ENCODE results near the gene DUSP6. TPM values are rescaled to one million over a fixed set of nuclear protein-coding genes. Genes with fewer than 3 reads are reported as not detected.

The DUSP6 gene
- total and polyA plus RNA-seq, 2 of the 13 experiments (the other 11 are each of a cell fraction or from before 2014, with no cell fraction given), result 40.9 to 161 TPM

DNA sequence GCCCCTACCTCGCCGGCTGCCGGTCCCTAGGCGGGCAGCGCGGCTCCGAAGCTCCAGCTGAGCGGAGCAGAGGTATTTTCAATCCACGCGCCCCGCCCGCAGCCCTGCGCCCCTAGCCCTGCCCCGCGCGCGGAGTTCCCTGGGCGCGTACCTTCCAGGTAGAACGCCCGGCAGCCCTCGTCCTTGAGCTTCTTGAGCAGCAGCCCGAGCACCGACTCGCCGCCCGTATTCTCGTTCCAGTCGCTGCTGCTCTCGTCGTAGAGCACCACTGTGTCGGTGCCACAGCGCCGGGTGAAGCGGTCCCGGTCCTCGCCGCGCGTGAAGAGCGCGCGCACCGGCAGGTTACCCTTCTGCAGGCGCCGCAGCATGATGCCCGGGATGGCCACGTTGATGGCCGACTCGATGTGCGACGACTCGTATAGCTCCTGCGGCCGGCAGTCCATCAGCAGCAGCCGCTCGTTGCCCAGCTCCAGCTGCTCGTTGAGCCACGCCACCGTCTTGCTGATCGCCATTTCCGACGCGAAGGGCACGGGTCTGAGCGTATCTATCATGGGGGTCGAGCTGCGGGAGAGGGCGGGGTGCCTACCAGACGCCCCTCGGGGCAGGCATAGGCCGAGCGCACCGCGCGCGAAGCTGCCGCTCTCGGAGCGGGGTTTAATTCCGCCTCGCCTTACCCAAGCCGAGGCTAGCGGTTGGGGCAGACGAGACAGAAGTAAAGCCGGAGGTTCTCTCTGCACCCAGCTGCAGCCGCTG lies 636 bp downstream of the DUSP6 start (continued):
- TF ChIP-seq, protein P1, sequence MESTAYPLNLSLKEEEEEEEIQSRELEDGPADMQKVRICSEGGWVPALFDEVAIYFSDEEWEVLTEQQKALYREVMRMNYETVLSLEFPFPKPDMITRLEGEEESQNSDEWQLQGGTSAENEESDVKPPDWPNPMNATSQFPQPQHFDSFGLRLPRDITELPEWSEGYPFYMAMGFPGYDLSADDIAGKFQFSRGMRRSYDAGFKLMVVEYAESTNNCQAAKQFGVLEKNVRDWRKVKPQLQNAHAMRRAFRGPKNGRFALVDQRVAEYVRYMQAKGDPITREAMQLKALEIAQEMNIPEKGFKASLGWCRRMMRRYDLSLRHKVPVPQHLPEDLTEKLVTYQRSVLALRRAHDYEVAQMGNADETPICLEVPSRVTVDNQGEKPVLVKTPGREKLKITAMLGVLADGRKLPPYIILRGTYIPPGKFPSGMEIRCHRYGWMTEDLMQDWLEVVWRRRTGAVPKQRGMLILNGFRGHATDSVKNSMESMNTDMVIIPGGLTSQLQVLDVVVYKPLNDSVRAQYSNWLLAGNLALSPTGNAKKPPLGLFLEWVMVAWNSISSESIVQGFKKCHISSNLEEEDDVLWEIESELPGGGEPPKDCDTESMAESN (CRISPR knock-in tag; conservative IDR thresholded peaks at IDR 0.05), result peak; percentile 73
- TF ChIP-seq, protein P2, sequence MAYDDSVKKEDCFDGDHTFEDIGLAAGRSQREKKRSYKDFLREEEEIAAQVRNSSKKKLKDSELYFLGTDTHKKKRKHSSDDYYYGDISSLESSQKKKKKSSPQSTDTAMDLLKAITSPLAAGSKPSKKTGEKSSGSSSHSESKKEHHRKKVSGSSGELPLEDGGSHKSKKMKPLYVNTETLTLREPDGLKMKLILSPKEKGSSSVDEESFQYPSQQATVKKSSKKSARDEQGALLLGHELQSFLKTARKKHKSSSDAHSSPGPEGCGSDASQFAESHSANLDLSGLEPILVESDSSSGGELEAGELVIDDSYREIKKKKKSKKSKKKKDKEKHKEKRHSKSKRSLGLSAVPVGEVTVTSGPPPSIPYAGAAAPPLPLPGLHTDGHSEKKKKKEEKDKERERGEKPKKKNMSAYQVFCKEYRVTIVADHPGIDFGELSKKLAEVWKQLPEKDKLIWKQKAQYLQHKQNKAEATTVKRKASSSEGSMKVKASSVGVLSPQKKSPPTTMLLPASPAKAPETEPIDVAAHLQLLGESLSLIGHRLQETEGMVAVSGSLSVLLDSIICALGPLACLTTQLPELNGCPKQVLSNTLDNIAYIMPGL (CRISPR knock-in tag; IDR thresholded peaks at IDR 0.05; ENCODE audit: borderline replicate concordance in 1 of 2, low read depth in 1 of 2), result peak in 1 of 2 experiments; percentile 8
- 0 out of 2 replicates have a peak, but pooled peaks have one; percentile 35 for TF ChIP-seq NCOA5 (CRISPR knock-in tag; IDR thresholded peaks at IDR 0.05)
- peak; percentile 70; the same call in 1 of the 2 replicates for TF ChIP-seq ZNF451 (CRISPR knock-in tag; IDR thresholded peaks at IDR 0.05)
- TF ChIP-seq ZNF253 (CRISPR knock-in tag; IDR thresholded peaks at IDR 0.05; ENCODE audit: borderline replicate concordance), result no peak
- TF ChIP-seq ZNF563 (CRISPR knock-in tag; IDR thresholded peaks at IDR 0.05), result 0 out of 2 replicates have a peak, but pooled peaks have one; percentile 47
- TF ChIP-seq, protein P3, sequence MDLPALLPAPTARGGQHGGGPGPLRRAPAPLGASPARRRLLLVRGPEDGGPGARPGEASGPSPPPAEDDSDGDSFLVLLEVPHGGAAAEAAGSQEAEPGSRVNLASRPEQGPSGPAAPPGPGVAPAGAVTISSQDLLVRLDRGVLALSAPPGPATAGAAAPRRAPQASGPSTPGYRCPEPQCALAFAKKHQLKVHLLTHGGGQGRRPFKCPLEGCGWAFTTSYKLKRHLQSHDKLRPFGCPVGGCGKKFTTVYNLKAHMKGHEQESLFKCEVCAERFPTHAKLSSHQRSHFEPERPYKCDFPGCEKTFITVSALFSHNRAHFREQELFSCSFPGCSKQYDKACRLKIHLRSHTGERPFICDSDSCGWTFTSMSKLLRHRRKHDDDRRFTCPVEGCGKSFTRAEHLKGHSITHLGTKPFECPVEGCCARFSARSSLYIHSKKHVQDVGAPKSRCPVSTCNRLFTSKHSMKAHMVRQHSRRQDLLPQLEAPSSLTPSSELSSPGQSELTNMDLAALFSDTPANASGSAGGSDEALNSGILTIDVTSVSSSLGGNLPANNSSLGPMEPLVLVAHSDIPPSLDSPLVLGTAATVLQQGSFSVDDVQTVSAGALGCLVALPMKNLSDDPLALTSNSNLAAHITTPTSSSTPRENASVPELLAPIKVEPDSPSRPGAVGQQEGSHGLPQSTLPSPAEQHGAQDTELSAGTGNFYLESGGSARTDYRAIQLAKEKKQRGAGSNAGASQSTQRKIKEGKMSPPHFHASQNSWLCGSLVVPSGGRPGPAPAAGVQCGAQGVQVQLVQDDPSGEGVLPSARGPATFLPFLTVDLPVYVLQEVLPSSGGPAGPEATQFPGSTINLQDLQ (CRISPR knock-in tag; IDR thresholded peaks at IDR 0.05), result no peak; the same call in 1 of the 2 replicates
- TF ChIP-seq, protein P4, sequence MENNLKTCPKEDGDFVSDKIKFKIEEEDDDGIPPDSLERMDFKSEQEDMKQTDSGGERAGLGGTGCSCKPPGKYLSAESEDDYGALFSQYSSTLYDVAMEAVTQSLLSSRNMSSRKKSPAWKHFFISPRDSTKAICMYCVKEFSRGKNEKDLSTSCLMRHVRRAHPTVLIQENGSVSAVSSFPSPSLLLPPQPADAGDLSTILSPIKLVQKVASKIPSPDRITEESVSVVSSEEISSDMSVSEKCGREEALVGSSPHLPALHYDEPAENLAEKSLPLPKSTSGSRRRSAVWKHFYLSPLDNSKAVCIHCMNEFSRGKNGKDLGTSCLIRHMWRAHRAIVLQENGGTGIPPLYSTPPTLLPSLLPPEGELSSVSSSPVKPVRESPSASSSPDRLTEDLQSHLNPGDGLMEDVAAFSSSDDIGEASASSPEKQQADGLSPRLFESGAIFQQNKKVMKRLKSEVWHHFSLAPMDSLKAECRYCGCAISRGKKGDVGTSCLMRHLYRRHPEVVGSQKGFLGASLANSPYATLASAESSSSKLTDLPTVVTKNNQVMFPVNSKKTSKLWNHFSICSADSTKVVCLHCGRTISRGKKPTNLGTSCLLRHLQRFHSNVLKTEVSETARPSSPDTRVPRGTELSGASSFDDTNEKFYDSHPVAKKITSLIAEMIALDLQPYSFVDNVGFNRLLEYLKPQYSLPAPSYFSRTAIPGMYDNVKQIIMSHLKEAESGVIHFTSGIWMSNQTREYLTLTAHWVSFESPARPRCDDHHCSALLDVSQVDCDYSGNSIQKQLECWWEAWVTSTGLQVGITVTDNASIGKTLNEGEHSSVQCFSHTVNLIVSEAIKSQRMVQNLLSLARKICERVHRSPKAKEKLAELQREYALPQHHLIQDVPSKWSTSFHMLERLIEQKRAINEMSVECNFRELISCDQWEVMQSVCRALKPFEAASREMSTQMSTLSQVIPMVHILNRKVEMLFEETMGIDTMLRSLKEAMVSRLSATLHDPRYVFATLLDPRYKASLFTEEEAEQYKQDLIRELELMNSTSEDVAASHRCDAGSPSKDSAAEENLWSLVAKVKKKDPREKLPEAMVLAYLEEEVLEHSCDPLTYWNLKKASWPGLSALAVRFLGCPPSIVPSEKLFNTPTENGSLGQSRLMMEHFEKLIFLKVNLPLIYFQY (CRISPR knock-in tag; IDR thresholded peaks at IDR 0.05; ENCODE audit: borderline replicate concordance), result no peak; the same call in 1 of the 2 replicates
- TF ChIP-seq ZFP37 (CRISPR knock-in tag; IDR thresholded peaks at IDR 0.05; ENCODE audit: borderline replicate concordance), result no peak
- TF ChIP-seq, protein P5, sequence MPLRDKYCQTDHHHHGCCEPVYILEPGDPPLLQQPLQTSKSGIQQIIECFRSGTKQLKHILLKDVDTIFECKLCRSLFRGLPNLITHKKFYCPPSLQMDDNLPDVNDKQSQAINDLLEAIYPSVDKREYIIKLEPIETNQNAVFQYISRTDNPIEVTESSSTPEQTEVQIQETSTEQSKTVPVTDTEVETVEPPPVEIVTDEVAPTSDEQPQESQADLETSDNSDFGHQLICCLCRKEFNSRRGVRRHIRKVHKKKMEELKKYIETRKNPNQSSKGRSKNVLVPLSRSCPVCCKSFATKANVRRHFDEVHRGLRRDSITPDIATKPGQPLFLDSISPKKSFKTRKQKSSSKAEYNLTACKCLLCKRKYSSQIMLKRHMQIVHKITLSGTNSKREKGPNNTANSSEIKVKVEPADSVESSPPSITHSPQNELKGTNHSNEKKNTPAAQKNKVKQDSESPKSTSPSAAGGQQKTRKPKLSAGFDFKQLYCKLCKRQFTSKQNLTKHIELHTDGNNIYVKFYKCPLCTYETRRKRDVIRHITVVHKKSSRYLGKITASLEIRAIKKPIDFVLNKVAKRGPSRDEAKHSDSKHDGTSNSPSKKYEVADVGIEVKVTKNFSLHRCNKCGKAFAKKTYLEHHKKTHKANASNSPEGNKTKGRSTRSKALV (CRISPR knock-in tag; IDR thresholded peaks at IDR 0.05), result peak; percentile 12
- TF ChIP-seq ZNF441 (CRISPR knock-in tag; IDR thresholded peaks at IDR 0.05; ENCODE audit: borderline replicate concordance), result no peak
- TF ChIP-seq, protein P6, sequence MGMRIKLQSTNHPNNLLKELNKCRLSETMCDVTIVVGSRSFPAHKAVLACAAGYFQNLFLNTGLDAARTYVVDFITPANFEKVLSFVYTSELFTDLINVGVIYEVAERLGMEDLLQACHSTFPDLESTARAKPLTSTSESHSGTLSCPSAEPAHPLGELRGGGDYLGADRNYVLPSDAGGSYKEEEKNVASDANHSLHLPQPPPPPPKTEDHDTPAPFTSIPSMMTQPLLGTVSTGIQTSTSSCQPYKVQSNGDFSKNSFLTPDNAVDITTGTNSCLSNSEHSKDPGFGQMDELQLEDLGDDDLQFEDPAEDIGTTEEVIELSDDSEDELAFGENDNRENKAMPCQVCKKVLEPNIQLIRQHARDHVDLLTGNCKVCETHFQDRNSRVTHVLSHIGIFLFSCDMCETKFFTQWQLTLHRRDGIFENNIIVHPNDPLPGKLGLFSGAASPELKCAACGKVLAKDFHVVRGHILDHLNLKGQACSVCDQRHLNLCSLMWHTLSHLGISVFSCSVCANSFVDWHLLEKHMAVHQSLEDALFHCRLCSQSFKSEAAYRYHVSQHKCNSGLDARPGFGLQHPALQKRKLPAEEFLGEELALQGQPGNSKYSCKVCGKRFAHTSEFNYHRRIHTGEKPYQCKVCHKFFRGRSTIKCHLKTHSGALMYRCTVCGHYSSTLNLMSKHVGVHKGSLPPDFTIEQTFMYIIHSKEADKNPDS (CRISPR knock-in tag; IDR thresholded peaks at IDR 0.05), result no peak
